ENCODE data around the gene DIP2A.

- no peak for TF ChIP-seq EZH2 (IDR thresholded peaks at IDR 0.05; ENCODE audit: low read length)
- TF ChIP-seq CTCF (optimal IDR thresholded peaks at IDR 0.05 in 1 of 3, IDR thresholded peaks at IDR 0.05 in 1 of 3, conservative IDR thresholded peaks at IDR 0.05 in 1 of 3; ENCODE audit: extremely low read depth in 1 of 3, insufficient read depth in 2 of 3, low read length in 3 of 3): no peak
Measured at GRCh38 chr21:46594276-46594675, 135.6 kb downstream of the DIP2A start.

Data from keratinocyte (primary cell).